Measurements from ENCODE around the gene NUP50.
A peak's percentile ranks its signal among the peaks of the same experiment; 100 is the strongest.

NUP50 gene

GRCh38 chr22:45208993-45209838 is 45.5 kb downstream of the NUP50 start:
- DNase-seq (ENCODE audit: low spot score): peak; percentile 57

GRCh38 chr22:45210174-45210573 is 46.4 kb downstream of the NUP50 start:
- no peak for DNase-seq (ENCODE audit: low spot score)

GRCh38 chr22:45210577-45210976 is 46.9 kb downstream of the NUP50 start:
- no peak for DNase-seq (ENCODE audit: low spot score)

GRCh38 chr22:45210991-45211390 is 47.3 kb downstream of the NUP50 start:
- DNase-seq (ENCODE audit: low spot score): no peak

GRCh38 chr22:45211435-45211834 is 47.7 kb downstream of the NUP50 start:
- no peak for DNase-seq (ENCODE audit: low spot score)

- DNase-seq (ENCODE audit: low spot score): no peak
These were observed 48.1 kb downstream of the NUP50 start for GRCh38 chr22:45211848-45212247.

- peak; percentile 53 for DNase-seq (ENCODE audit: low spot score)
These were observed 48.6 kb downstream of the NUP50 start for GRCh38 chr22:45212306-45212709.

GRCh38 chr22:45212992-45213751 is 49.4 kb downstream of the NUP50 start:
- peak; percentile 27 for DNase-seq (ENCODE audit: low spot score)

GRCh38 chr22:45216133-45217003 is 52.6 kb downstream of the NUP50 start:
- DNase-seq (ENCODE audit: low spot score): no peak

- DNase-seq (ENCODE audit: low spot score): no peak
These were observed 53.6 kb downstream of the NUP50 start for GRCh38 chr22:45217345-45217744.

GRCh38 chr22:45217806-45218205 is 54.1 kb downstream of the NUP50 start:
- no peak for DNase-seq (ENCODE audit: low spot score)

- no peak for DNase-seq (ENCODE audit: low spot score)
These were observed 55.3 kb downstream of the NUP50 start for GRCh38 chr22:45218976-45219375.

GRCh38 chr22:45221201-45221600 is 57.5 kb downstream of the NUP50 start:
- no peak for DNase-seq (ENCODE audit: low spot score)

GRCh38 chr22:45223304-45224117 is 59.8 kb downstream of the NUP50 start:
- DNase-seq (ENCODE audit: low spot score): peak; percentile 33

- DNase-seq (ENCODE audit: low spot score): no peak
These were observed 60.6 kb downstream of the NUP50 start for GRCh38 chr22:45224331-45224730.

- DNase-seq (ENCODE audit: low spot score): no peak
These were observed 61.4 kb downstream of the NUP50 start for GRCh38 chr22:45224988-45225731.

- DNase-seq (ENCODE audit: low spot score): no peak
These were observed 62.2 kb downstream of the NUP50 start for GRCh38 chr22:45225732-45226502.

GRCh38 chr22:45226503-45227186 is 62.9 kb downstream of the NUP50 start:
- DNase-seq (ENCODE audit: low spot score): no peak

All from cerebellar cortex (tissue), 1 donor.